Stimulated activated CD8-positive, alpha-beta memory T cell treated with anti-CD3 and anti-CD28 coated beads, Interleukin-7, amount 100 ng/mL, for 4 hours (primary cell): ENCODE results near the gene SWAP70.
A peak's percentile ranks its signal among the peaks of the same experiment; 100 is the strongest.
"Not testable (repeated sequence)": the region's sequence is repeated elsewhere in the genome, so short reads cannot be mapped to it uniquely, and the experiment has no call there.

Source experiments
- DNase-seq, 2 donors: peaks; one replicate each; pipeline ENCODE4 v3.0.0-alpha.2; 2020; ENCODE audit warnings: low read depth in 2 of 2

SWAP70 gene

DNA sequence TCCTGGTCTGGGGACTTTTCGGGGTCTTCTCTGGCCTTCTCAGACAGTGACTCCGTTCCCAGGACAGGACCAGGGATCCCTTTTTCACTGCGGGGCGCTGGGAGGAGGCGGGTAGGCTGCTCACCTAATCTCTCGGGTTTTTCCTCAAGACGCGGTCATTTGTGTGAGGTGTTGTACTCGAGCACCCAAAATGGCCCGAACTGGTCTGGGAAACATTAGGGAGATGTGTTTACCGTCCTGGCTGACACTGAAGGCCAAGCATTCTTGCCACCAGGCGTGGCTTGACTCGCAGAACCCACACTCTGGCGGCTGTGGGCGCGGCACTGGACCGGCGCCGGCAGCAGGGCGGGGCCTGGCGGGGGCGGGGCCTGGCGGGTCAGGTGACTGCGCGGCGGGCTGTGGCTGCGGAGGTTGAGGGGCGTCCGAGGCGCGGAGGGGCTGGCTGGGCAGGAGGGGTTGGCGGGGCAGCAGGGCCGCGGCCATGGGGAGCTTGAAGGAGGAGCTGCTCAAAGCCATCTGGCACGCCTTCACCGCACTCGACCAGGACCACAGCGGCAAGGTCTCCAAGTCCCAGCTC lies at the start of gene SWAP70:
Gene SWAP70 (plus strand): TSS at position 379 of the 577 bp plus-strand sequence. CDS start 103 bp downstream, at position 482.
- DNase-seq = peak; percentile 50 to 77

DNA sequence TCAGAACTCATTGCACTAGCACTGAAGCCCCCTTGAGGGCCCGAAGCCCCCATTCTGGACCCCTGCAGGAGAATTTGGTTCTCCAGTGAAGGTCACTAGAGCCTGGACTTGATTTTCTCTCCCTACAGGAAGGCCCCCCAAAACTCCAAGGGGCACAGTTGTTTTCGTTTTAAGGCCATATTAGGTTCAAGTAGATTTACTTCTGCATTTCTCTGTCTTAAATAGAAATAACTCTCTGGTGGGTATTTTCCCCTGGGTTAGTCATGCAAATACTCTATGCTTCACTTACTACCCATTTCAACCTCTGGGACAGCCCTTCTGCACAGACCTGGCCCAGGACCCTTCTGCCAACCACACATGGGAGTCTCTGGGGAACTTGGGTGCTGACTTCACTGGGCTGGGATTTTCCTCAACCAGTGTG lies 48.8 kb upstream of the SWAP70 start:
- peak in 1 of 2 donors; percentile 12 for DNase-seq

GRCh38 chr11:9616042-9616675 lies 47.7 kb upstream of the SWAP70 start:
- no peak for DNase-seq

DNA sequence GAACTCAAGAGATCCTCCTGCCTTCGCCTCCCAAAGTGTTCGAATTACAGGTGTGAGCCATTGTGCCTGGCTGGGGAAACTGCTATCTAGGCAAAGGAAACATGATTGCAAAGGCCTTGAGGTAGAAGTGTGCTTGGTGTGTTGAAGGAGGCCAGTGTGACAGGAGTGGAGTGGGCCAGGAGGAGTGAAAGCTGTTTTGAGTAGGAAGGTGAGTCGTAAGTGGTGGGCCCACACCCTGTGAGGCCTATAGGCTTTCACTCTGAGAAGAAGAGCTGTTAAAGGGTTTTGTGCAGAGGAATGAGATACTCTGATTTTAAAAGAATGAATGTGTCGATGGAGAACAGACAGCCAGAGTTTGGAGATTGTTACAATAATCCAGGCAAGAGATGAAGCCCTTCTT lies 47.0 kb upstream of the SWAP70 start:
- DNase-seq = no peak

DNA sequence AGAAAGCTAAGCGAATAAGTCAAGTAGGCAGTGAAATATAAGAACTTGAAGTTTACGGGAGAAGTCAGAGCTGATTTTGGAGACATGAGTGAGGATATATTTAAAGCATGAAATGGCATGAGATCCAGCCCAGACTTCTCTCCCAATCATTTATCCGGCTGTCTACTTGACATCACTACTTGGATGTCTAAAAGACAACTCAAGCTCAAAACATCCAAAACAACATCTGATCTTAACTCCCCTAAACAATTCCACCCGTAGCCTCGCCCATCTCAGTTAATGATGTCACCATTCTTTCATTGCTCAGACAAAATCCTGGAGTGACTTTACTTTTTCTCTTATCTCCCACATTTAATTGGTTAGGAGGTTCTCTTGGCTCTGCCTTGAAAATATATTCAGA lies 45.9 kb upstream of the SWAP70 start:
- no peak for DNase-seq

GRCh38 chr11:9619004-9619403 lies 44.9 kb upstream of the SWAP70 start:
- no peak for DNase-seq

DNA sequence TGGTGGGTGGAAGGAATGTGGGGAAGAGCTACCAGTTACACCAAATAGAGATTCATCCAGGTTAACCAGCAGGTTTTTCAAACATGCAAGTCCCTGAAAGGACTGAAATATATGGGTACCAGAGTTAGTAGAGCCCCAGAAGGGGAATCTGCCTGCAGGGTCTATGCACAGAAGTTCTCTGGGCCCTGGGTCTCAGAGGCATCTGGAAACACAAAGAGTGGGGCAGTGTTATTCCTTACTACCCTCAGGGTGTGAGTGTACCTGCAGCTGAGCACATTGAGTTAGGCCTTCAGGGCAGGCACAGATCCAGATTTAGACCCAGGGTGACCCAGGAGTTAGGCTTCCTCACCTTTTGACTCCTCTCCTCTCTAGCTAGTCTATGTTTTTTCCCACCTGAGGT lies 43.9 kb upstream of the SWAP70 start:
- DNase-seq = no peak

GRCh38 chr11:9622353-9622752 lies 41.5 kb upstream of the SWAP70 start:
- DNase-seq = not testable (repeated sequence)

DNA sequence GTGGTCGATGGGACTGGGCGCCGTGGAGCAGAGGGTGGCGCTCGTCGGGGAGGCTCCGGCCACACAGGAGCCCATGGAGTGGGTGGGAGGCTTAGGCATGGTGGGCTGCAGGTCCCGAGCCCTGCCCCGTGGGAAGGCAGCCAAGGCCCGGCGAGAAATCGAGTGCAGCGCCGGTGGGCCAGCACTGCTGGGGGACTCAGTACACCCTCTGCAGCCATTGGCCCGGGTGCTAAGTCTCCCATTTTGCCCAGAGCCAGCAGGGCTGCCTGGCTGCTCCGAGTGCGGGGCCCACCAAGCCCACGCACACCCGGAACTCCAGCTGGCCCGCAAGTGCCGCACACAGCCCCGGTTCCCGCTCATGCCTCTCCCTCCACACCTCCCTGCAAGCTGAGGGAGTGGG lies 40.8 kb upstream of the SWAP70 start:
- DNase-seq = not testable (repeated sequence)

DNA sequence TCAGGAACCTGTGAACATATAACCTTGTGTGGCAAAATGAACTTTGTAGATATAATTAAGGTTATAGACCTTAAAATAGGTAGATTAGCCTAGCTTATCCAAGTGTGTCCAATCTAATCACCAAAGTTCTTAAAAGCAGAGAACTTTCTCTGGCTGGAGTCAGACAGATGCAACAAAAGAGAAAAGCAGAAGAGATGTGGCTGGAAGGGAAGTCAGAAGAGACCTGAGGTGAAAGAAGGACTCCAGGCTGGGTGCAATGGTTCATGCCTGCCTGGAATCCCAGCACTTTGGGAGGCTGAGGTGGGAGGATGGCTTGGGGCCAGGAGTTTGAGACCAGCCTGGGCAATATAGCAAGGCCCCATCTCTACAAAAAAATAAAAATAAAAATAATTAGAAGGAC lies 39.4 kb upstream of the SWAP70 start:
- DNase-seq = no peak

GRCh38 chr11:9625162-9625561 lies 38.7 kb upstream of the SWAP70 start:
- no peak for DNase-seq

DNA sequence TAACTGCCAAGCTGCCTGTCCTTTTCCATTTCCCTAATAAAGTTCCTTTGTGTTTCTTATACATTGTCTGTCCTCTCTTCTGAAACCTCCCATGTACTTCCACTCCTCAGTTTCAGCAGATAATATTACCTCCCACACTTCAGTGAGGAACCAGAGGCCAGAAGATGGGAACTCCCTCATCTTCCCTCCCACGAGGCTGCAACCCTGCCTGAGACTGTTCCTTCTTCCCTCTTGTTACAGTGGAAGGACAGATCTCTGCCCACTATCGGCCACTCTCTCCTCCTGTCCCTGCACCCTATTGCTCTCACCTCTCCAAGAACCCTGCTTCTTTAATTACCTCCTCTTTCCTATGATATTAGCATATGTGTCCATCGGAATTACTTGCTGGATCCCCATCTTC lies 38.1 kb upstream of the SWAP70 start:
- DNase-seq = no peak

- DNase-seq = no peak
These were observed 37.1 kb upstream of the SWAP70 start for GRCh38 chr11:9626496-9627394.

DNA sequence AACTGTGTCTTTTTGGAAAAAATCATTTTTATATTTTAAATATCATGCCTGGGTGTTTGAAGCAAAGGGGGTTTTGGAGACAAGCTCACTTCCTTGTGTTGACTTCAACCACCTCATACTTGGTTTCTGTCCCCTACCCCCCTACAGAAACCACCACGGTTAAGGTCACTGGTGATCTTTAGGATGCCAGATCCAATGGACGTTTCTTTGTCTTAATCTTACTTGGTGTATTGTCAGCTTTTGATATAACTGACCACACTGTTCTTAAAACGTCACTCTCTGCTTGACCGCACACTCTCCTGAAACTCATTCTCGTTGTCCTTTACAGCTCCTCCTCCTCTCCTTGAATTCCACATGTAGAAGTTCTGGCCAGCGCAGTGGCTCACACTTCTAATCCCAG lies 34.8 kb upstream of the SWAP70 start:
- DNase-seq = no peak

- no peak for DNase-seq
These were observed 30.2 kb upstream of the SWAP70 start for GRCh38 chr11:9633679-9634078.

- DNase-seq = no peak
These were observed 27.2 kb upstream of the SWAP70 start for GRCh38 chr11:9636691-9637090.

DNA sequence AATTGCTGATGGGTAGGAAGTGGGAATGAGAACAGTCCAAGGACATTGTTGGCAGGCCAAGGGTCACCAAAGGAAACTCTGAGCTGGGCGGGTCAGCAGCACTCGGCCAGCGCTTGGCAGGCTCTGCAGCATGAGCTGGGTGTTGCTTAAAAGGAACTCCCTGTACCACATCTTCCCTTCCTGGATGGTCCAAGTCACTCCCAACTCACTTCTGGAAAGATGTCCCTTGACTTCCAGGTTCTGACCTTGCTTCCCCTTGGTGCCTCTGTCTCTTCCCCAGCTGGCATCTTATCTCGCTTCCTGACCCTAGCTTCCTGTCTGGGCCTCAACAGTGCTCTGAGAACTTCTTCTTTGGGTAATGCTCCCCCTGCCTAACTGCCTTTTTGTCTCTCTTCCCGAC lies 24.8 kb upstream of the SWAP70 start:
- no peak for DNase-seq

GRCh38 chr11:9639985-9640384 lies 23.9 kb upstream of the SWAP70 start:
- no peak for DNase-seq

GRCh38 chr11:9642894-9643293 lies 21.0 kb upstream of the SWAP70 start:
- no peak for DNase-seq

- DNase-seq = no peak
These were observed 20.1 kb upstream of the SWAP70 start for GRCh38 chr11:9643751-9644150.

GRCh38 chr11:9645881-9646280 lies 18.0 kb upstream of the SWAP70 start:
- no peak for DNase-seq

GRCh38 chr11:9646324-9646723 lies 17.6 kb upstream of the SWAP70 start:
- DNase-seq = no peak

DNA sequence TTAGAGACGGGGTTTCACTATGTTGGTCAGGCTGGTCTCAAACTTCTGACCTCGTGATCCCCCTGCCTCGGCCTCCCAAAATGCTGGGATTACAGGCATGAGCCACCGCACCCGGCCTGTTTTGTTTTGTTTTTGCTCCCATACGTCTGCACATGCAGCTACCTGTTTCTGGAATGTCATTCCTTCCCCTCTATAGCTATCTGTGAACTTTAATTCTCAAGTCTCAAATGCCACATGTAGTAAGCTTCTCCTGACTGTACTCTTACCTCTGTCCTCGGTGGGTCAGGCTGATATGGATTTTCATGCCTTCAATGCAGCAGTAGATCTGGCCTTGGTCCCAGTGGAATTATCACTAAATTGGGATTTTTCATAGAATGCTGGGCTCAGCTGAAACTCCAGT lies 12.4 kb upstream of the SWAP70 start:
- no peak for DNase-seq
